K562 (cell line): ENCODE data around the gene RNF26. TPM values are rescaled to one million over a fixed set of nuclear protein-coding genes. Genes with fewer than 3 reads are reported as not detected.

ENCODE experiments used
- BRCA1 ChIP-seq, 2 experiments: fragments of 450-650 bp in 1 of 2; sonication (generic) in 1 of 2; formaldehyde crosslinking in 1 of 2; IDR thresholded peaks; 2 replicates each; pipeline versions ENCODE4 v1.5.0 to v1.6.1; 2017 to 2020; ENCODE audit warnings: mild to moderate bottlenecking in 1 of 2, missing genetic modification reagents in 1 of 2
- ESRRB ChIP-seq: fragments of 250-450 bp; sonication (Bioruptor Pico); IDR thresholded peaks from 2 replicates; pipeline ENCODE4 v1.5.0; 2020; ENCODE audit warnings: mild to moderate bottlenecking, moderate library complexity, borderline replicate concordance
- JUND ChIP-seq, 2 experiments: IDR thresholded peaks; 2 replicates in 1 of 2; 3 replicates in 1 of 2; pipeline ENCODE4 v1.6.1; 2011; ENCODE audit warnings: borderline replicate concordance in 2 of 2, low read depth in 2 of 2, low read length in 2 of 2, improper control_type of control experiment in 1 of 2, missing biosample characterization in 1 of 2, missing genetic modification characterization in 1 of 2, missing genetic modification reagents in 1 of 2
- NFE2L1 ChIP-seq: fragments of 450-650 bp; IDR thresholded peaks from 2 replicates; pipeline ENCODE4 v1.6.1; 2016; ENCODE audit warnings: missing genetic modification characterization, low read depth, mild to moderate bottlenecking, missing compliant biosample characterization, moderate library complexity, borderline replicate concordance
- OTX1 ChIP-seq: fragments of 450-650 bp; formaldehyde crosslinking; IDR thresholded peaks from 2 replicates; pipeline ENCODE4 v1.4.0; 2022; ENCODE audit warnings: mild to moderate bottlenecking
- PHF20 ChIP-seq: fragments of 450-650 bp; IDR thresholded peaks from 2 replicates; pipeline ENCODE4 v1.6.1; 2018; ENCODE audit not compliant: partially characterized antibody
- POLR3A ChIP-seq: IDR thresholded peaks from 2 replicates; pipeline ENCODE4 v1.6.1; 2011; ENCODE audit warnings: borderline replicate concordance, mild to moderate bottlenecking, moderate library complexity; ENCODE audit not compliant: insufficient read length, insufficient read depth; ENCODE audit errors: extremely low read depth
- RBBP5 ChIP-seq: fragments of 200-600 bp; sonication (generic); IDR thresholded peaks from 2 replicates; pipeline ENCODE4 v1.6.1; 2012; ENCODE audit warnings: borderline replicate concordance, mild to moderate bottlenecking, low read length, control low read depth, inconsistent platforms; ENCODE audit not compliant: insufficient read depth, poor library complexity, severe bottlenecking
- RBM14 ChIP-seq: fragments of 200-400 bp; formaldehyde crosslinking; IDR thresholded peaks from 2 replicates; pipeline ENCODE4 v1.6.1; 2018; ENCODE audit warnings: low read depth, mild to moderate bottlenecking, low read length, moderate library complexity, borderline replicate concordance; ENCODE audit not compliant: insufficient read depth
- RUNX1 ChIP-seq: sonication (generic); IDR thresholded peaks from 2 replicates; pipeline ENCODE4 v1.6.1; 2016; ENCODE audit warnings: antibody characterized with exemption, low read depth
- TARDBP ChIP-seq: fragments of 450-650 bp; IDR thresholded peaks from 2 replicates; pipeline ENCODE4 v1.6.1; 2016
- TCF7 ChIP-seq: sonication (generic); IDR thresholded peaks from 2 replicates; pipeline ENCODE4 v1.6.1; 2016; ENCODE audit warnings: antibody characterized with exemption, borderline replicate concordance
- ZBED1 ChIP-seq: IDR thresholded peaks from 2 replicates; pipeline ENCODE4 v1.6.1; 2014
- ZNF124 ChIP-seq: sonication (generic); formaldehyde crosslinking; IDR thresholded peaks from 2 replicates; pipeline ENCODE4 v1.8.1; 2022; ENCODE audit warnings: missing genetic modification reagents
- ZNF133 ChIP-seq: fragments of 250-450 bp; sonication (Bioruptor Pico); IDR thresholded peaks from 2 replicates; pipeline ENCODE4 v1.4.0; 2020; ENCODE audit warnings: mild to moderate bottlenecking
- polyA plus RNA-seq, 8 experiments: library from polyadenylated mRNA; depleted of rRNA in 4 of 8; stranded (reverse) in 5 of 8; unstranded in 3 of 8; fragments of >200 nt; fragmentation: Nextera tagmentation in 2 of 8; fragmentation: Illumina TruSeq in 1 of 8; extraction: Ambion mirVana in 2 of 8; extraction: Trizol in 1 of 8; gene quantifications; 2 replicates each; pipeline versions ENCODE4 v1.2.1 to v1.2.3, GENCODE V29; 2011 to 2014; ENCODE audit warnings: inconsistent platforms in 1 of 8, missing spikeins in 1 of 8
- total RNA-seq, 7 experiments: library from RNA; depleted of rRNA in 6 of 7; stranded (reverse); fragments of >200 nt in 6 of 7; fragmentation: Illumina TruSeq in 2 of 7; extraction: Trizol in 2 of 7; gene quantifications; 2 replicates each; pipeline versions ENCODE4 v1.2.1 to v1.2.3, GENCODE V29; 2011 to 2021; ENCODE audit warnings: low replicate concordance in 1 of 7
- TF ChIP-seq, protein P1 (sequence below): fragments of 450-650 bp; IDR thresholded peaks from 2 replicates; pipeline ENCODE4 v1.6.1; 2016; ENCODE audit warnings: mild to moderate bottlenecking
- TF ChIP-seq, protein P2 (sequence below): sonication (generic); formaldehyde crosslinking; IDR thresholded peaks from 2 replicates; pipeline ENCODE4 v1.8.0; 2023; ENCODE audit warnings: missing genetic modification reagents, mild to moderate bottlenecking, borderline replicate concordance

RNF26 gene
- total and polyA plus RNA-seq, 9 of the 15 experiments (the other 6 are each of a cell fraction or from before 2014, with no cell fraction given): 5.3 to 53.6 (median 12.7) TPM

DNA sequence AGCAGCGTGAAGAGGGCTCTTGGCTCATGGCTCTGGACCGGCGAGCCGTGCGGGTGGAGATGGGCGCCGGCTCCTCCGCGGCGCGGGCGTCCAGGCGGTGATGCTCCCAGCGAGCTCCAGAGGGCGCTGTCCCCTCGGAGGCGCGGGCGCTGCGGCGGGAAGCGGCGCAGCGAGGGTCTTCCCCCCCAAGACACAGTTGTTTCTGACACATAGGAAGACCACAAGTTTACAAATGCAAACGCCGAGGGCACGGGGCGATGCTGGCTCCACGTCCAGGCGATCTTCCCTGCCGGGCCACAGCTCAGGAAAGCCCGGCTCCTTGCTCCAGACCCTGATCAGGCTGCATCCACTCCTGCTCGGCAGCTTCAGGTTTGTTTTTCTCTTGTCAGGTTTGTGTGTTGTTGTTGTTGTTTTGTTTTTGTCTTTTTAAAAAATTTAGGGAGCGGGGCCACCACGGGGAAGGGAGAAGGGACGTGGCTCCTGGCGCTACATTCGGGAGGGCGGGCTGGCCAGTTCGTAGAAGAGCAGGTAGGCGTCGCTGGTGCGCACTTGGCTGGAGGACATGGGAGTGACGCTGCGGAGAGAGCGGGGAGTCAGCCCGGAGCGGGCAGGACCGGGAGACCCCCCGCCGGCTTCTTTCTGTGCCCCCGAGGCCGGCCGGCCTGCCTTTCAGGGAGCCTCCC, 22.2 kb downstream of the RNF26 start (continued):
- TF ChIP-seq, protein P1, sequence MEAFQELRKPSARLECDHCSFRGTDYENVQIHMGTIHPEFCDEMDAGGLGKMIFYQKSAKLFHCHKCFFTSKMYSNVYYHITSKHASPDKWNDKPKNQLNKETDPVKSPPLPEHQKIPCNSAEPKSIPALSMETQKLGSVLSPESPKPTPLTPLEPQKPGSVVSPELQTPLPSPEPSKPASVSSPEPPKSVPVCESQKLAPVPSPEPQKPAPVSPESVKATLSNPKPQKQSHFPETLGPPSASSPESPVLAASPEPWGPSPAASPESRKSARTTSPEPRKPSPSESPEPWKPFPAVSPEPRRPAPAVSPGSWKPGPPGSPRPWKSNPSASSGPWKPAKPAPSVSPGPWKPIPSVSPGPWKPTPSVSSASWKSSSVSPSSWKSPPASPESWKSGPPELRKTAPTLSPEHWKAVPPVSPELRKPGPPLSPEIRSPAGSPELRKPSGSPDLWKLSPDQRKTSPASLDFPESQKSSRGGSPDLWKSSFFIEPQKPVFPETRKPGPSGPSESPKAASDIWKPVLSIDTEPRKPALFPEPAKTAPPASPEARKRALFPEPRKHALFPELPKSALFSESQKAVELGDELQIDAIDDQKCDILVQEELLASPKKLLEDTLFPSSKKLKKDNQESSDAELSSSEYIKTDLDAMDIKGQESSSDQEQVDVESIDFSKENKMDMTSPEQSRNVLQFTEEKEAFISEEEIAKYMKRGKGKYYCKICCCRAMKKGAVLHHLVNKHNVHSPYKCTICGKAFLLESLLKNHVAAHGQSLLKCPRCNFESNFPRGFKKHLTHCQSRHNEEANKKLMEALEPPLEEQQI: no peak
- no peak for TF ChIP-seq RUNX1
- TF ChIP-seq TARDBP: no peak
- no peak for TF ChIP-seq POLR3A
- TF ChIP-seq ESRRB (CRISPR knock-in tag): no peak
- TF ChIP-seq, protein P2, sequence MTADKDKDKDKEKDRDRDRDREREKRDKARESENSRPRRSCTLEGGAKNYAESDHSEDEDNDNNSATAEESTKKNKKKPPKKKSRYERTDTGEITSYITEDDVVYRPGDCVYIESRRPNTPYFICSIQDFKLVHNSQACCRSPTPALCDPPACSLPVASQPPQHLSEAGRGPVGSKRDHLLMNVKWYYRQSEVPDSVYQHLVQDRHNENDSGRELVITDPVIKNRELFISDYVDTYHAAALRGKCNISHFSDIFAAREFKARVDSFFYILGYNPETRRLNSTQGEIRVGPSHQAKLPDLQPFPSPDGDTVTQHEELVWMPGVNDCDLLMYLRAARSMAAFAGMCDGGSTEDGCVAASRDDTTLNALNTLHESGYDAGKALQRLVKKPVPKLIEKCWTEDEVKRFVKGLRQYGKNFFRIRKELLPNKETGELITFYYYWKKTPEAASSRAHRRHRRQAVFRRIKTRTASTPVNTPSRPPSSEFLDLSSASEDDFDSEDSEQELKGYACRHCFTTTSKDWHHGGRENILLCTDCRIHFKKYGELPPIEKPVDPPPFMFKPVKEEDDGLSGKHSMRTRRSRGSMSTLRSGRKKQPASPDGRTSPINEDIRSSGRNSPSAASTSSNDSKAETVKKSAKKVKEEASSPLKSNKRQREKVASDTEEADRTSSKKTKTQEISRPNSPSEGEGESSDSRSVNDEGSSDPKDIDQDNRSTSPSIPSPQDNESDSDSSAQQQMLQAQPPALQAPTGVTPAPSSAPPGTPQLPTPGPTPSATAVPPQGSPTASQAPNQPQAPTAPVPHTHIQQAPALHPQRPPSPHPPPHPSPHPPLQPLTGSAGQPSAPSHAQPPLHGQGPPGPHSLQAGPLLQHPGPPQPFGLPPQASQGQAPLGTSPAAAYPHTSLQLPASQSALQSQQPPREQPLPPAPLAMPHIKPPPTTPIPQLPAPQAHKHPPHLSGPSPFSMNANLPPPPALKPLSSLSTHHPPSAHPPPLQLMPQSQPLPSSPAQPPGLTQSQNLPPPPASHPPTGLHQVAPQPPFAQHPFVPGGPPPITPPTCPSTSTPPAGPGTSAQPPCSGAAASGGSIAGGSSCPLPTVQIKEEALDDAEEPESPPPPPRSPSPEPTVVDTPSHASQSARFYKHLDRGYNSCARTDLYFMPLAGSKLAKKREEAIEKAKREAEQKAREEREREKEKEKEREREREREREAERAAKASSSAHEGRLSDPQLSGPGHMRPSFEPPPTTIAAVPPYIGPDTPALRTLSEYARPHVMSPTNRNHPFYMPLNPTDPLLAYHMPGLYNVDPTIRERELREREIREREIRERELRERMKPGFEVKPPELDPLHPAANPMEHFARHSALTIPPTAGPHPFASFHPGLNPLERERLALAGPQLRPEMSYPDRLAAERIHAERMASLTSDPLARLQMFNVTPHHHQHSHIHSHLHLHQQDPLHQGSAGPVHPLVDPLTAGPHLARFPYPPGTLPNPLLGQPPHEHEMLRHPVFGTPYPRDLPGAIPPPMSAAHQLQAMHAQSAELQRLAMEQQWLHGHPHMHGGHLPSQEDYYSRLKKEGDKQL (CRISPR knock-in tag): no peak
- no peak for TF ChIP-seq ZBED1
- peak; percentile 51; the same call in 1 of the 2 replicates for TF ChIP-seq JUND (IDR thresholded peaks at IDR 0.05; ENCODE audit: borderline replicate concordance, low read depth, low read length)
- peak; percentile 21; the same call in 1 of the 3 replicates for TF ChIP-seq JUND (tag; IDR thresholded peaks at IDR 0.05; ENCODE audit: borderline replicate concordance, low read depth, low read length)
- no peak for TF ChIP-seq NFE2L1 (tag)
- TF ChIP-seq ZNF133 (CRISPR knock-in tag): no peak
- TF ChIP-seq BRCA1 (IDR thresholded peaks at IDR 0.05): no peak
- TF ChIP-seq BRCA1 (CRISPR knock-in tag; IDR thresholded peaks at IDR 0.05): no peak
- no peak for TF ChIP-seq PHF20
- TF ChIP-seq ZNF124 (CRISPR knock-in tag): no peak
- TF ChIP-seq TCF7: no peak
- TF ChIP-seq OTX1: no peak
- peak; percentile 20 for TF ChIP-seq RBBP5
- no peak for TF ChIP-seq RBM14
